Astrocyte (in vitro differentiated cells and primary cell): ENCODE data around the gene PKM. TPM values are rescaled to one million over a fixed set of nuclear protein-coding genes. Genes with fewer than 3 reads are reported as not detected.

Experiments
- DNase-seq: peaks from one replicate; pipeline ENCODE4 v3.0.0-alpha.2; 2010; ENCODE audit warnings: low read depth
- FAIRE-seq: peaks from 2 replicates; lab custom pipeline; 2011; peaks lifted over from hg19 to GRCh38; lab: Jason Lieb, UNC
- H2AFZ ChIP-seq: 2 replicates; pipeline ENCODE4 v1.6.0; 2012; ENCODE audit warnings: low read depth, low read length, inconsistent platforms
- H3K27ac ChIP-seq: 2 replicates; pipeline ENCODE4 v1.5.1; 2011; ENCODE audit warnings: low read depth, low read length, inconsistent platforms
- H3K27me3 ChIP-seq: 2 replicates; pipeline ENCODE4 v1.6.0; 2011; ENCODE audit warnings: low read length, inconsistent platforms; ENCODE audit not compliant: insufficient read depth
- H3K36me3 ChIP-seq: 2 replicates; pipeline ENCODE4 v1.5.1; 2011; ENCODE audit warnings: low read length, inconsistent platforms; ENCODE audit not compliant: insufficient read depth
- H3K4me1 ChIP-seq: 2 replicates; pipeline ENCODE4 v1.5.1; 2011; ENCODE audit warnings: low read length, inconsistent platforms; ENCODE audit not compliant: insufficient read depth
- H3K4me2 ChIP-seq: 2 replicates; pipeline ENCODE4 v1.6.0; 2012; ENCODE audit warnings: low read length, inconsistent platforms
- H3K4me3 ChIP-seq: 2 replicates; pipeline ENCODE4 v1.5.1; 2011; ENCODE audit warnings: low read depth, mild to moderate bottlenecking, low read length, inconsistent platforms; ENCODE audit not compliant: insufficient read depth
- H3K79me2 ChIP-seq: 2 replicates; pipeline ENCODE4 v1.6.0; 2012; ENCODE audit warnings: mild to moderate bottlenecking, low read length, inconsistent platforms; ENCODE audit not compliant: insufficient read depth
- H3K9ac ChIP-seq: 2 replicates; pipeline ENCODE4 v1.6.0; 2012; ENCODE audit warnings: mild to moderate bottlenecking, low read length, inconsistent platforms
- H3K9me3 ChIP-seq: 2 replicates; pipeline ENCODE4 v1.5.1; 2012; ENCODE audit warnings: low read depth, mild to moderate bottlenecking, low read length, inconsistent platforms; ENCODE audit not compliant: insufficient read depth
- H4K20me1 ChIP-seq: 2 replicates; pipeline ENCODE4 v1.6.0; 2012; ENCODE audit warnings: low read length, inconsistent platforms; ENCODE audit not compliant: insufficient read depth
- H3K27ac Mint-ChIP-seq: one replicate; pipeline ENCODE4 v1.8.0; 2021; ENCODE audit warnings: mild to moderate bottlenecking, mixed read lengths; ENCODE audit not compliant: unreplicated experiment
- H3K27me3 Mint-ChIP-seq: one replicate; pipeline ENCODE4 v1.8.0; 2021; ENCODE audit warnings: low read depth, mixed read lengths; ENCODE audit not compliant: unreplicated experiment
- H3K36me3 Mint-ChIP-seq: one replicate; pipeline ENCODE4 v1.8.0; 2021; ENCODE audit warnings: low read depth, mixed read lengths; ENCODE audit not compliant: unreplicated experiment
- H3K4me1 Mint-ChIP-seq: one replicate; pipeline ENCODE4 v1.8.0; 2021; ENCODE audit warnings: low read depth, mixed read lengths; ENCODE audit not compliant: unreplicated experiment
- H3K4me3 Mint-ChIP-seq: one replicate; pipeline ENCODE4 v1.8.0; 2021; ENCODE audit warnings: mild to moderate bottlenecking, moderate library complexity, mixed read lengths; ENCODE audit not compliant: unreplicated experiment
- H3K9me3 Mint-ChIP-seq: one replicate; pipeline ENCODE4 v1.8.0; 2021; ENCODE audit warnings: mild to moderate bottlenecking, mixed read lengths; ENCODE audit not compliant: unreplicated experiment
- CTCF ChIP-seq: IDR thresholded peaks from 2 replicates; pipeline ENCODE4 v1.5.1; 2011; ENCODE audit warnings: low read depth, mild to moderate bottlenecking, inconsistent platforms, low read length, moderate library complexity; ENCODE audit not compliant: insufficient read depth
- EZH2 ChIP-seq: IDR thresholded peaks from 2 replicates; pipeline ENCODE4 v1.6.1; 2012; ENCODE audit warnings: mild to moderate bottlenecking, low read length, inconsistent platforms; ENCODE audit not compliant: insufficient read depth
- total RNA-seq: library from RNA; stranded (reverse); gene quantifications from 2 replicates; pipeline ENCODE4 v1.2.1, GENCODE V29; 2021

The PKM gene
- total RNA-seq, 1 donor from 2014 or later = 2,288 TPM

- no peak for DNase-seq
- H3K27me3 ChIP-seq = no peaks in the 10 kb centered on the region
- peaks cover 5% of the 10 kb centered on the region for H3K4me1 Mint-ChIP-seq
- no peak overlapping the region for H3K27ac ChIP-seq
- H3K36me3 ChIP-seq = no peaks in the 10 kb centered on the region
- H3K4me1 ChIP-seq = peaks cover 11% of the 10 kb centered on the region
- H3K9me3 ChIP-seq = no peaks in the 10 kb centered on the region
- H2AFZ ChIP-seq = no peak overlapping the region
- no peak overlapping the region for H3K4me3 Mint-ChIP-seq
- H3K79me2 ChIP-seq = no peaks in the 10 kb centered on the region
- no peak for TF ChIP-seq CTCF
- TF ChIP-seq EZH2 = no peak
- peaks cover 7% of the 10 kb centered on the region for H3K27me3 Mint-ChIP-seq
- no peaks in the 10 kb centered on the region for H4K20me1 ChIP-seq
- H3K9me3 Mint-ChIP-seq = no peaks in the 10 kb centered on the region
- no peaks in the 10 kb centered on the region for H3K36me3 Mint-ChIP-seq
- no peak overlapping the region for H3K27ac Mint-ChIP-seq
- no peak overlapping the region for H3K9ac ChIP-seq
- no peak overlapping the region for H3K4me3 ChIP-seq
- no peak for FAIRE-seq
- no peak overlapping the region for H3K4me2 ChIP-seq
These were observed 76.7 kb downstream of the PKM start for GRCh38 chr15:72154316-72154715.

- FAIRE-seq = no peak
- no peak overlapping the region for H3K4me3 ChIP-seq
- no peak overlapping the region for H3K27ac ChIP-seq
- TF ChIP-seq EZH2 (no peak), CTCF (no peak)
- Mint-ChIP-seq H3K27ac (no peak overlapping the region), H3K36me3 (no peaks in the 10 kb centered on the region), H3K4me1 (peaks cover 5% of the 10 kb centered on the region), H3K27me3 (peaks cover 6% of the 10 kb centered on the region), H3K9me3 (no peaks in the 10 kb centered on the region), H3K4me3 (no peak overlapping the region)
- H3K27me3 ChIP-seq = no peaks in the 10 kb centered on the region
- no peaks in the 10 kb centered on the region for H4K20me1 ChIP-seq
- no peaks in the 10 kb centered on the region for H3K9me3 ChIP-seq
- H3K4me2 ChIP-seq = no peak overlapping the region
- peaks cover 11% of the 10 kb centered on the region for H3K4me1 ChIP-seq
- no peak for DNase-seq
- H2AFZ ChIP-seq = no peak overlapping the region
- no peaks in the 10 kb centered on the region for H3K79me2 ChIP-seq
- H3K36me3 ChIP-seq = no peaks in the 10 kb centered on the region
- H3K9ac ChIP-seq = no peak overlapping the region
These were observed 77.6 kb downstream of the PKM start for GRCh38 chr15:72153269-72154000.

Other genes with a start within 250 kb of the PKM start
- 25.1 and 26.4 TPM in 2 replicates for gene MYO9A, start 113.0 kb downstream of the PKM start, total RNA-seq
- 2.6 and 2.9 TPM in 2 replicates for gene SENP8, start 112.8 kb downstream of the PKM start, total RNA-seq
- gene GRAMD2A, start 33.4 kb downstream of the PKM start, total RNA-seq = 0.68 and 0.77 TPM in 2 replicates
- 49.9 and 62.7 TPM in 2 replicates for gene PARP6, start 41.4 kb upstream of the PKM start, total RNA-seq
- gene CELF6, start 89.0 kb upstream of the PKM start, total RNA-seq = 0.41 TPM in 1 of 2 replicates, not detected in the other
- gene HEXA, start 144.8 kb upstream of the PKM start, total RNA-seq = 145 and 178 TPM in 2 replicates
- gene TMEM202, start 167.1 kb upstream of the PKM start, total RNA-seq = not detected in 2 replicates
- gene ARIH1, start 243.1 kb upstream of the PKM start, total RNA-seq = 199 and 212 TPM in 2 replicates